Measurements from ENCODE around the gene ATP12A. TPM values are rescaled to one million over a fixed set of nuclear protein-coding genes. Genes with fewer than 3 reads are reported as not detected.

Gene ATP12A
- total RNA-seq, 2 experiments from 2014 or later = 0.66 TPM

GRCh38 chr13:24691381-24691780 lies 11.2 kb downstream of the ATP12A start:
- Mint-ChIP-seq H3K27ac (no peak overlapping the region), H3K4me1 (peaks cover 5% of the 10 kb centered on the region), H3K4me3 (no peak overlapping the region), H3K27me3 (peaks cover 66% of the 10 kb centered on the region), H3K9me3 (no peaks in the 10 kb centered on the region), H3K36me3 (no peaks in the 10 kb centered on the region)
- DNase-seq = no peak

GRCh38 chr13:24692561-24692960 lies 12.4 kb downstream of the ATP12A start:
- Mint-ChIP-seq H3K27me3 (peaks cover 54% of the 10 kb centered on the region), H3K9me3 (no peaks in the 10 kb centered on the region), H3K4me1 (peaks cover 5% of the 10 kb centered on the region), H3K36me3 (no peaks in the 10 kb centered on the region), H3K4me3 (no peak overlapping the region), H3K27ac (no peak overlapping the region)
- DNase-seq = no peak

DNA sequence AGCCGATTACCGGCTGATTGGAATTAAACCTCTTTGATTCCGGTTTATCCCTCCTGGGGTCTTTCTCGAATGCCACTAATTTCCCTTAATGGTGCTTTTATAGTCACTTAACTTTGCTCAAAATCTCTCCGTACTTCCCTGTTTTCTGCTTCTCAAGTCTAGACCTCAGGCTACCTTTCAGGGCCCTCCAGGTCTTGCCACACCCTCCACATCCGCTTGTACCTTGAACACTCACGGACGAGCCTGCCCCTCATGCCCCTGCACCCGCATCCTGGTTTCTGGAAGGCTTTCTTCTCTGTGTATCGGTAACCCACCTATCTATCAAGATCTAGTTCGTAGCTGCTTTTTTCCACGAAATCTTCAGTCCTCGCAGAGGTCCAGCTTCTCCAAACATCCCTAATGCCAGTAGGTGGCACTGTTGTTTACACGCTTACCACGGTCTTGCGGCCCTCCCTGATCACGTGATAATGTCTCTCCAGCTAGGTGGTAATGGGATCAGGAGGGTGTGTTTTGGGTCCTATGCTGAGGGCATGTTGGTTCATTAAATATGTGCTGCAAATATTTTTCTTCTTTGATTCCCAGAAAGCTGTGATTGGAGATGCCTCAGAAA lies 13.8 kb downstream of the ATP12A start:
- no peaks in the 10 kb centered on the region for H3K9me3 Mint-ChIP-seq
- H3K4me3 Mint-ChIP-seq = peak overlapping the region; percentile 11
- DNase-seq = peak; percentile 32
- H3K27me3 Mint-ChIP-seq = peaks cover 46% of the 10 kb centered on the region
- H3K27ac Mint-ChIP-seq = peak overlapping the region; percentile 13
- H3K36me3 Mint-ChIP-seq = no peaks in the 10 kb centered on the region
- H3K4me1 Mint-ChIP-seq = peaks cover 5% of the 10 kb centered on the region

- Mint-ChIP-seq H3K27me3 (peaks cover 40% of the 10 kb centered on the region), H3K36me3 (no peaks in the 10 kb centered on the region), H3K27ac (no peak overlapping the region)
Observed at GRCh38 chr13:24694907-24695306, 14.7 kb downstream of the ATP12A start.

GRCh38 chr13:24698686-24699085 lies 18.5 kb downstream of the ATP12A start:
- H3K27me3 Mint-ChIP-seq = peaks cover 16% of the 10 kb centered on the region
- H3K4me1 Mint-ChIP-seq = peaks cover 14% of the 10 kb centered on the region
- H3K36me3 Mint-ChIP-seq = no peaks in the 10 kb centered on the region
- no peak overlapping the region for H3K27ac Mint-ChIP-seq
- no peak overlapping the region for H3K4me3 Mint-ChIP-seq
- no peak for DNase-seq
- H3K9me3 Mint-ChIP-seq = no peaks in the 10 kb centered on the region

More at GRCh38 chr13:24694907-24695306, 14.7 kb downstream of the ATP12A start:
- Mint-ChIP-seq H3K4me3 (no peak overlapping the region), H3K4me1 (peaks cover 5% of the 10 kb centered on the region), H3K9me3 (no peaks in the 10 kb centered on the region)
- no peak for DNase-seq

- H3K36me3 Mint-ChIP-seq = no peaks in the 10 kb centered on the region
- peaks cover 11% of the 10 kb centered on the region for H3K27me3 Mint-ChIP-seq
- peaks cover 9% of the 10 kb centered on the region for H3K4me1 Mint-ChIP-seq
- no peak for DNase-seq
- H3K27ac Mint-ChIP-seq = no peak overlapping the region
- H3K9me3 Mint-ChIP-seq = no peaks in the 10 kb centered on the region
- H3K4me3 Mint-ChIP-seq = no peak overlapping the region
Observed at GRCh38 chr13:24699541-24699940, 19.3 kb downstream of the ATP12A start.

DNA sequence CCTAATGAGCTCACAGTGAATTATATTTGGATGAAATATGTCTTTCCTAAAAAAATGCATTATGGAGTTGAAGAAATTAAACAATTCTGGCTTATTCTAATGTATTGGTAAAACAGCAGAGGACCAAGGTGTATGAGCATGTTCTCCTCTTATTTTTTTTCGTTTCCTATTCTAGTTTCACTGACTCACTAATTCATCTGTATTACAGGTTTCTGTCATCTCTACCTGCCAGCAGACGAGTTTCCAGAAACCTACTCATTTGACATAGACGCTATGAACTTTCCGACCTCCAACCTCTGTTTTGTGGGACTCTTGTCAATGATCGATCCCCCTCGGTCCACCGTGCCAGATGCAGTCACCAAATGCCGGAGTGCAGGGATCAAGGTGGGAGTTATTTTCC lies 20.3 kb downstream of the ATP12A start:
- H3K27me3 Mint-ChIP-seq = peaks cover 11% of the 10 kb centered on the region
- H3K4me1 Mint-ChIP-seq = peaks cover 9% of the 10 kb centered on the region
- no peaks in the 10 kb centered on the region for H3K36me3 Mint-ChIP-seq
- H3K9me3 Mint-ChIP-seq = no peaks in the 10 kb centered on the region
- no peak for DNase-seq
- H3K4me3 Mint-ChIP-seq = no peak overlapping the region
- H3K27ac Mint-ChIP-seq = no peak overlapping the region

- no peaks in the 10 kb centered on the region for H3K27me3 Mint-ChIP-seq
- H3K4me3 Mint-ChIP-seq = no peak overlapping the region
- no peaks in the 10 kb centered on the region for H3K9me3 Mint-ChIP-seq
- peaks cover 17% of the 10 kb centered on the region for H3K4me1 Mint-ChIP-seq
- no peak overlapping the region for H3K27ac Mint-ChIP-seq
- DNase-seq = no peak
- no peaks in the 10 kb centered on the region for H3K36me3 Mint-ChIP-seq
Observed at GRCh38 chr13:24706886-24707585, 26.8 kb downstream of the ATP12A start.

- no peaks in the 10 kb centered on the region for H3K36me3 Mint-ChIP-seq
- H3K4me1 Mint-ChIP-seq = peaks cover 17% of the 10 kb centered on the region
- peaks cover 5% of the 10 kb centered on the region for H3K27me3 Mint-ChIP-seq
- H3K4me3 Mint-ChIP-seq = peak overlapping the region; percentile 45
- peak overlapping the region; percentile 76 for H3K27ac Mint-ChIP-seq
- peak; percentile 65 for DNase-seq
- H3K9me3 Mint-ChIP-seq = no peaks in the 10 kb centered on the region
Observed at GRCh38 chr13:24709186-24709913, 29.1 kb downstream of the ATP12A start.

DNA sequence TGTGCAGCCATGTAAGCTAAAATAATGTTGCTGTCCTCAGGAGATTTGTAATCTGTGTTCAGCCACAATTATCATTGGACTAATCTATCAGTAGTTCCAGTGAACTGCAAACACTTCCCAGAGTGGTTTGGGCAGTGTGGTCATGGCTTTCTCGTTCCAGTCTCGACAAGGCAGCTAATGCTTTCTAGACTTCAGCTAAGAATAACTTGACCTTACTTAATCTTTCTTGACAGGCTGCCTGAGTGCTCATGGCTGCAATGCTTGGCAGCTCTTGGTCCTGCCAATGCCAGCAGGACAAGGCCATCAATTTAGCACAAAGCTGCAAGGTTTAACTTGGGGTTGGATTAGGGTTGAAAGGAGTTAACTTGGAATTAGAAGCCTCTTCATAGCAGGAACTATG lies 32.8 kb downstream of the ATP12A start:
- Mint-ChIP-seq H3K27ac (no peak overlapping the region), H3K4me1 (peaks cover 17% of the 10 kb centered on the region), H3K4me3 (no peak overlapping the region), H3K27me3 (peaks cover 8% of the 10 kb centered on the region), H3K36me3 (no peaks in the 10 kb centered on the region), H3K9me3 (no peaks in the 10 kb centered on the region)
- no peak for DNase-seq

DNA sequence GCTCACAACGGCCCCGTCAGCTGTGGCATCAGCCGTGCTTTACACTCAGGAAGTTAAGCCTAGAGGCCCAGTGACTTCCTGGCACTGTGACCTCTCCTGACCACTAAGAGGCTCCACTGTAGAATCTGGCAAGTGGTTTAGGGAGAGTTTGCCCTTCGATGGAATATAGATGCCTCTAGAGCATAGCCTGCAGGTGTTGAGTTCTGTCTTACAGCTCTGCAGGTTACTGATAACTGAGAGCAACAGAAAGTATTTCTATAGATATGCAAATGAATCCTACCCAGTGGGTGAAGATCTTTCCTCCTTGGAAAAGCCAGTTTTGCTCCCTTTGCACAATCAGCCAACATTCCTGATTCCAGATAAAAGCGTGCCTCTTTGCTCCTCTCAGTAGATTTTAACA lies 35.8 kb downstream of the ATP12A start:
- H3K4me1 Mint-ChIP-seq = peaks cover 2% of the 10 kb centered on the region
- no peaks in the 10 kb centered on the region for H3K9me3 Mint-ChIP-seq
- H3K27me3 Mint-ChIP-seq = peaks cover 12% of the 10 kb centered on the region
- no peak overlapping the region for H3K4me3 Mint-ChIP-seq
- H3K27ac Mint-ChIP-seq = no peak overlapping the region
- no peaks in the 10 kb centered on the region for H3K36me3 Mint-ChIP-seq
- DNase-seq = no peak

DNA sequence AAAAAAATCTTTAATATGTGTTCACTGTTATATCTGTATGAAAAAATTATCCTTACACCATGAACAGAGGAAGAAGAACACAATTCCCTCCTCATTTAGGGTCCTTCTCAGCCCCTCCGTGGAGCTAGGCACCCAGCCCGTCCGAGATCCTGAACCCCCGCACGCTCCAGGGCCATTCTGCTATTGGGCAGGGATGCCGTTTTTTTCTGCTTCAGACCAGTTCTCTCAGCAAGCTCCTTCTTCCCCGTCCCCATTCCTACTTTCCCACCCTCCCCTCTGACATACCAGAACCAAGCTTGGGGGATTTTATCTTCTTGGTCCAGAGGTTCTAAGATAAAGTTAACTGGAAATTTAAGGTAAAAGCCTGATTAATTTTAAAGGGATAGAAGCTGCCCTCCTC lies 36.2 kb downstream of the ATP12A start:
- no peaks in the 10 kb centered on the region for H3K9me3 Mint-ChIP-seq
- no peak overlapping the region for H3K27ac Mint-ChIP-seq
- H3K27me3 Mint-ChIP-seq = peaks cover 12% of the 10 kb centered on the region
- DNase-seq = no peak
- H3K4me1 Mint-ChIP-seq = peaks cover 2% of the 10 kb centered on the region
- no peaks in the 10 kb centered on the region for H3K36me3 Mint-ChIP-seq
- H3K4me3 Mint-ChIP-seq = no peak overlapping the region

DNA sequence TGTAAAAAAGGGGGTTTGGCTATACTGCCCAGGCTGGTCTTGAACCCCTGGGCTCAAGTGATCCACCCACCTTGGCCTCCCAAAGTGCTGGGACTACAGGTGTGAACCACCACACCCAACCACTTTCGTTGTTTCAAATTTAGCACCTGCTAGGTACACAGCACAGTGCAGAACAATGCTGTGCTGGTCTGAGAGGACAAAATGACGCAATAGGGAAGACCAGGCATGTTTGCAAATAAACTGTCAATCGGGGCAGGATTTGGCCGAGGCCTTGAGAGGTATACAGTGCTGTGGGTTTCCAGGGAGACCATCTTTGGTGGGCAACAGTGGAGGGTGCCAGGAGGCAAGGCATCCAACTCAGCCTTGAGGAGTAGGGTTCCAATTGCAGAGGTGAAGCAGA lies 37.0 kb downstream of the ATP12A start:
- no peak overlapping the region for H3K4me3 Mint-ChIP-seq
- H3K27ac Mint-ChIP-seq = no peak overlapping the region
- peaks cover 2% of the 10 kb centered on the region for H3K4me1 Mint-ChIP-seq
- no peaks in the 10 kb centered on the region for H3K9me3 Mint-ChIP-seq
- H3K36me3 Mint-ChIP-seq = no peaks in the 10 kb centered on the region
- H3K27me3 Mint-ChIP-seq = peaks cover 12% of the 10 kb centered on the region
- no peak for DNase-seq

GRCh38 chr13:24718192-24718965 lies 38.2 kb downstream of the ATP12A start:
- peaks cover 12% of the 10 kb centered on the region for H3K27me3 Mint-ChIP-seq
- DNase-seq = no peak
- H3K4me1 Mint-ChIP-seq = peaks cover 2% of the 10 kb centered on the region

DNA sequence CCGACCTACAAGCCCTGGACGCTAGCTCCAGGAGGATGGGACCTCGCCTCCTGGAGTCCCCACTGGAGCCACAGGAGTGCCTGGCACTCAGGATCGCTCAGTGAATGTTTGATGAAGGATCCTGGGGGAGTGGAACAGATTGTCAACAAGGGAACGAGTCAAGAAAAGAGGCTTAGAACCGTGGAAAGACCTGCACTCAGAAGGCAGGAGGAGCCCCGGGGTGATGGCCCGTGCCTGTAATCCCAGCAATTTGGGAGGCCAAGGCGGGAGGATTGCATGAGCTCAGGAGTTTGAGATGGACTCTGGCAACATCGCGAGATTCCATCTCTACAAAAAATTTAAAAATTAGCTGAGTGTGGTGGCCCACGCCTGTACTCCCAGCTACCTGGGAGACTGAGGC lies 38.9 kb downstream of the ATP12A start:
- no peak overlapping the region for H3K4me3 Mint-ChIP-seq
- H3K36me3 Mint-ChIP-seq = no peaks in the 10 kb centered on the region
- DNase-seq = no peak
- no peaks in the 10 kb centered on the region for H3K9me3 Mint-ChIP-seq
- no peak overlapping the region for H3K27ac Mint-ChIP-seq
- peaks cover 9% of the 10 kb centered on the region for H3K27me3 Mint-ChIP-seq
- H3K4me1 Mint-ChIP-seq = peaks cover 2% of the 10 kb centered on the region

More at GRCh38 chr13:24718192-24718965, 38.2 kb downstream of the ATP12A start:
- no peaks in the 10 kb centered on the region for H3K36me3 Mint-ChIP-seq
- no peak overlapping the region for H3K27ac Mint-ChIP-seq
- H3K4me3 Mint-ChIP-seq = no peak overlapping the region
- no peaks in the 10 kb centered on the region for H3K9me3 Mint-ChIP-seq
